CD4-positive, alpha-beta memory T cell (primary cell): ENCODE measurements around the gene ABCF1. TPM values are rescaled to one million over a fixed set of nuclear protein-coding genes. Genes with fewer than 3 reads are reported as not detected.

ENCODE experiments used
- CTCF ChIA-PET: fragments of 350-600 bp; sonication (Branson Sonifier 250); formaldehyde crosslinking; loops from one replicate; lab custom pipeline; 2021; ENCODE audit warnings: inconsistent platforms; ENCODE audit not compliant: partially characterized antibody; lab: Charles Lee
- POLR2A ChIA-PET: fragments of 350-600 bp; sonication (Branson Sonifier 250); formaldehyde crosslinking; loops from one replicate; lab custom pipeline; 2021; ENCODE audit not compliant: partially characterized antibody; lab: Charles Lee
- DNase-seq, 5 donors: peaks; one replicate each; pipeline versions ENCODE4 v3.0.0 to v3.0.0-alpha.2; 2020 to 2022; ENCODE audit warnings: mixed read lengths in 1 of 5
- H3K27ac ChIP-seq: one replicate; pipeline ENCODE4 v1.7.0; 2013; ENCODE audit warnings: low read depth, low read length
- H3K27me3 ChIP-seq: 2 replicates; pipeline ENCODE4 v1.7.0; 2013; ENCODE audit warnings: mild to moderate bottlenecking, low read length, moderate library complexity; ENCODE audit not compliant: insufficient read depth
- H3K36me3 ChIP-seq: 2 replicates; pipeline ENCODE4 v1.7.0; 2013; ENCODE audit warnings: mild to moderate bottlenecking, low read length, moderate library complexity; ENCODE audit not compliant: insufficient read depth
- H3K4me1 ChIP-seq: 2 replicates; pipeline ENCODE4 v1.7.0; 2013; ENCODE audit warnings: mild to moderate bottlenecking, low read length, moderate library complexity; ENCODE audit not compliant: insufficient read depth
- H3K4me3 ChIP-seq, 2 donors: one replicate each; pipeline ENCODE4 v1.7.0; 2013; ENCODE audit warnings: low read length in 2 of 2, mild to moderate bottlenecking in 1 of 2
- H3K9me3 ChIP-seq, 2 donors: one replicate each; pipeline ENCODE4 v1.7.0; 2013; ENCODE audit warnings: low read length in 2 of 2, control low read depth in 1 of 2; ENCODE audit not compliant: control insufficient read depth in 1 of 2
- H3K27ac Mint-ChIP-seq, 7 donors: one replicate each; pipeline ENCODE4 v1.8.0; 2020 to 2021; ENCODE audit warnings: mixed read lengths in 7 of 7, mild to moderate bottlenecking in 6 of 7, inconsistent platforms in 3 of 7, moderate library complexity in 3 of 7
- H3K27me3 Mint-ChIP-seq, 2 donors: one replicate each; pipeline ENCODE4 v1.8.0; 2020 to 2021; ENCODE audit warnings: mixed read lengths in 2 of 2
- H3K36me3 Mint-ChIP-seq, 2 donors: one replicate each; pipeline ENCODE4 v1.8.0; 2020 to 2021; ENCODE audit warnings: mixed read lengths in 2 of 2, inconsistent platforms in 1 of 2, mild to moderate bottlenecking in 1 of 2
- H3K4me1 Mint-ChIP-seq, 4 donors: one replicate each; pipeline ENCODE4 v1.8.0; 2020 to 2021; ENCODE audit warnings: mixed read lengths in 4 of 4, mild to moderate bottlenecking in 1 of 4
- H3K4me3 Mint-ChIP-seq, 8 donors: one replicate each; pipeline ENCODE4 v1.8.0; 2020 to 2021; ENCODE audit warnings: mixed read lengths in 8 of 8, mild to moderate bottlenecking in 7 of 8, moderate library complexity in 6 of 8, inconsistent platforms in 3 of 8
- H3K9me3 Mint-ChIP-seq, 8 donors: one replicate each; pipeline ENCODE4 v1.8.0; 2020 to 2021; ENCODE audit warnings: mixed read lengths in 8 of 8, mild to moderate bottlenecking in 5 of 8, inconsistent platforms in 3 of 8, moderate library complexity in 1 of 8
- intact Hi-C: fragments of 100-400 bp; cut with micrococcal nuclease; formaldehyde crosslinking; loops from one replicate; pipeline ENCODE4 v1.15.1; 2023
- polyA plus RNA-seq, 2 donors: library from polyadenylated mRNA; unstranded; fragments of 300-500 nt; fragmentation: Illumina TruSeq; gene quantifications; one replicate each; pipeline ENCODE4 v1.2.3, GENCODE V29; 2021
- total RNA-seq, 2 experiments: library from RNA; stranded (reverse); gene quantifications; one replicate each; pipeline ENCODE4 v1.2.3, GENCODE V29; 2021

Gene ABCF1
- total and polyA plus RNA-seq, 4 experiments from 2014 or later: 7.5 to 66.8 (median 53.7) TPM

- intact Hi-C loops: loop anchor here (1.0 to 5.0 kb wide), 11 partner anchors 9 to 550 kb away; partner anchors contain the start of genes ABCF1, ATAT1, C6orf136 and DHX16
- Histone ChIP-seq H3K27ac (peak within 1 kb of the TSS; percentile 94), H3K4me3 (peak within 1 kb of the TSS; percentile 91 to 95), H3K4me1 (peaks cover 37% of the 10 kb centered on the region), H3K36me3 (peaks cover 35% of the 10 kb centered on the region), H3K9me3 (no peaks in the 10 kb centered on the region), H3K27me3 (no peaks in the 10 kb centered on the region)
- POLR2A ChIA-PET: interaction anchor here (0.6 to 2.8 kb wide), 51 partner anchors 9 to 964 kb away, joined by 3 to 43 read pairs (median 4); partner anchors contain the start of genes ABCF1, ATAT1, C6orf136 and DHX16
- peaks cover 44 to 60% of the 10 kb centered on the region in 2 donors for H3K36me3 Mint-ChIP-seq
- peak within 1 kb of the TSS; percentile 97 to 100 (median 100) for H3K4me3 Mint-ChIP-seq
- peaks cover 0 to 19% (median 2%) of the 10 kb centered on the region in 8 donors for H3K9me3 Mint-ChIP-seq
- peaks cover 0 to 1% of the 10 kb centered on the region in 2 donors for H3K27me3 Mint-ChIP-seq
- H3K27ac Mint-ChIP-seq: peak within 1 kb of the TSS; percentile 100
- peak; percentile 98 to 100 (median 99) for DNase-seq
- peaks cover 18 to 56% (median 30%) of the 10 kb centered on the region in 4 donors for H3K4me1 Mint-ChIP-seq
- CTCF ChIA-PET: interaction anchor here (0.7 to 2.8 kb wide), 12 partner anchors 8 to 136 kb away, joined by 3 to 24 read pairs (median 5); partner anchors contain the start of genes ABCF1 and DHX16
Observed at GRCh38 chr6:30617565-30618269, 46.5 kb downstream of the ABCF1 start, which contains the start of gene MRPS18B. MRPS18B (plus strand) TSS chr6:30617840; CDS start chr6:30617866, 26 bp downstream.

- H3K9me3 Mint-ChIP-seq: peaks cover 0 to 18% (median 2%) of the 10 kb centered on the region in 8 donors
- peak overlapping the region; percentile 53 to 95 for H3K4me3 ChIP-seq
- no peak for DNase-seq
- H3K27ac Mint-ChIP-seq: peak overlapping the region; percentile 100
- H3K27me3 Mint-ChIP-seq: peaks cover 0 to 1% of the 10 kb centered on the region in 2 donors
- no peaks in the 10 kb centered on the region for H3K27me3 ChIP-seq
- no peaks in the 10 kb centered on the region for H3K9me3 ChIP-seq
- intact Hi-C loops: loop anchor here (5.0 kb wide), 1 partner anchor 551 kb away; the partner anchor contains the start of gene PPP1R11
- H3K4me3 Mint-ChIP-seq: peak overlapping the region; percentile 97 to 100 (median 100)
- H3K4me1 ChIP-seq: peaks cover 31% of the 10 kb centered on the region
- ChIA-PET POLR2A (interaction anchor here (0.6 to 2.8 kb wide), 39 partner anchors 9 to 963 kb away, joined by 3 to 43 read pairs (median 5); partner anchors contain the start of genes ABCF1, ATAT1, C6orf136 and DHX16), CTCF (interaction anchor here (0.7 to 2.8 kb wide), 13 partner anchors 8 to 136 kb away, joined by 3 to 24 read pairs (median 5); partner anchors contain the start of genes ABCF1 and DHX16)
- peaks cover 42% of the 10 kb centered on the region for H3K36me3 ChIP-seq
- H3K4me1 Mint-ChIP-seq: peaks cover 15 to 50% (median 26%) of the 10 kb centered on the region in 4 donors
- H3K27ac ChIP-seq: peak overlapping the region; percentile 94
- peaks cover 47 to 65% of the 10 kb centered on the region in 2 donors for H3K36me3 Mint-ChIP-seq
Observed at GRCh38 chr6:30618270-30618797, 47.1 kb downstream of the ABCF1 start.

GRCh38 chr6:30619561-30619960 lies 48.3 kb downstream of the ABCF1 start:
- no peak overlapping the region for H3K4me3 ChIP-seq
- intact Hi-C loops: loop anchor here (5.0 kb wide), 1 partner anchor 552 kb away; the partner anchor contains the start of gene PPP1R11
- DNase-seq: no peak
- H3K27me3 ChIP-seq: no peaks in the 10 kb centered on the region
- peaks cover 52% of the 10 kb centered on the region for H3K36me3 ChIP-seq
- no peaks in the 10 kb centered on the region for H3K9me3 ChIP-seq
- Mint-ChIP-seq H3K9me3 (peaks cover 0 to 16% (median 2%) of the 10 kb centered on the region in 8 donors), H3K4me1 (peaks cover 5 to 37% (median 14%) of the 10 kb centered on the region in 4 donors), H3K4me3 (peak overlapping the region in 2 of 8 donors; percentile 100), H3K27me3 (peaks cover 0 to 1% of the 10 kb centered on the region in 2 donors), H3K36me3 (peaks cover 50 to 64% of the 10 kb centered on the region in 2 donors), H3K27ac (peak overlapping the region in 5 of 7 donors; percentile 37 to 100 (median 100))
- ChIA-PET CTCF (interaction anchor here (2.8 kb wide), 1 partner anchor 103 kb away, joined by 24 read pairs; no protein-coding TSS in a partner anchor), POLR2A (interaction anchor here (1.0 to 2.8 kb wide), 7 partner anchors 14 to 129 kb away, joined by 3 to 20 read pairs (median 12); partner anchors contain the start of gene DHX16)
- peaks cover 19% of the 10 kb centered on the region for H3K4me1 ChIP-seq
- peak overlapping the region; percentile 32 for H3K27ac ChIP-seq

- intact Hi-C loops: no loop called here
- peak overlapping the region; percentile 89 for H3K27ac ChIP-seq
Observed at GRCh38 chr6:30625511-30625910, 54.3 kb downstream of the ABCF1 start.

GRCh38 chr6:30626484-30627366 lies 55.5 kb downstream of the ABCF1 start, which contains the start of gene ATAT1:
ATAT1 (plus strand) TSS chr6:30626874.
- DNase-seq: peak; percentile 85 to 94 (median 86)
- no peaks in the 10 kb centered on the region for H3K27me3 ChIP-seq
- no peaks in the 10 kb centered on the region for H3K27me3 Mint-ChIP-seq
- H3K27ac Mint-ChIP-seq: peak within 1 kb of the TSS; percentile 91 to 99 (median 97)
- H3K4me1 ChIP-seq: peaks cover 14% of the 10 kb centered on the region
- CTCF ChIA-PET: interaction anchor here (0.7 to 2.5 kb wide), 11 partner anchors 9 to 104 kb away, joined by 3 to 19 read pairs (median 4); partner anchors contain the start of genes C6orf136, MRPS18B and PPP1R10
- peak within 1 kb of the TSS; percentile 5 to 78 for H3K4me3 ChIP-seq
- no peaks in the 10 kb centered on the region for H3K9me3 ChIP-seq
- POLR2A ChIA-PET: interaction anchor here (0.7 to 8.7 kb wide), 10 partner anchors 9 to 104 kb away, joined by 4 to 62 read pairs (median 5); partner anchors contain the start of genes ABCF1, C6orf136, DHX16 and MDC1
- peaks cover 32 to 53% of the 10 kb centered on the region in 2 donors for H3K36me3 Mint-ChIP-seq
- H3K4me3 Mint-ChIP-seq: peak within 1 kb of the TSS; percentile 91 to 95 (median 92)
- peak within 1 kb of the TSS; percentile 89 for H3K27ac ChIP-seq
- H3K36me3 ChIP-seq: peaks cover 40% of the 10 kb centered on the region
- H3K9me3 Mint-ChIP-seq: no peaks in the 10 kb centered on the region
- intact Hi-C loops: loop anchor here (1.0 kb wide), 4 partner anchors 9 to 96 kb away; partner anchors contain the start of genes C6orf136, DHX16, MRPS18B and PPP1R10
- H3K4me1 Mint-ChIP-seq: peaks cover 18 to 30% (median 24%) of the 10 kb centered on the region in 4 donors

More at GRCh38 chr6:30625511-30625910, 54.3 kb downstream of the ABCF1 start:
- H3K9me3 ChIP-seq: no peaks in the 10 kb centered on the region
- Mint-ChIP-seq H3K27ac (peak overlapping the region in 6 of 7 donors; percentile 8 to 99 (median 92)), H3K27me3 (no peaks in the 10 kb centered on the region), H3K4me3 (peak overlapping the region in 2 of 8 donors; percentile 42 to 92), H3K4me1 (peaks cover 17 to 30% (median 24%) of the 10 kb centered on the region in 4 donors), H3K9me3 (no peaks in the 10 kb centered on the region), H3K36me3 (peaks cover 34 to 57% of the 10 kb centered on the region in 2 donors)
- no peak for DNase-seq
- POLR2A ChIA-PET: interaction anchor here (1.2 to 8.7 kb wide), 5 partner anchors 8 to 92 kb away, joined by 4 to 62 read pairs (median 5); partner anchors contain the start of genes DHX16, MDC1, MRPS18B and PPP1R10
- H3K27me3 ChIP-seq: no peaks in the 10 kb centered on the region
- CTCF ChIA-PET: interaction anchor here (0.8 to 2.5 kb wide), 11 partner anchors 8 to 462 kb away, joined by 3 to 19 read pairs (median 4); partner anchors contain the start of genes DHX16, MRPS18B and PPP1R10
- no peak overlapping the region for H3K4me3 ChIP-seq
- H3K4me1 ChIP-seq: peaks cover 14% of the 10 kb centered on the region
- H3K36me3 ChIP-seq: peaks cover 48% of the 10 kb centered on the region
